Ovary (tissue), 3 donors: ENCODE measurements around the gene POLA1.

Source experiments
- CTCF ChIP-seq, 3 donors: fragments of 450-650 bp in 2 of 3; fragments of 200-600 bp in 1 of 3; IDR thresholded peaks; one replicate each; pipeline versions ENCODE4 v1.5.1 to v1.8.0; 2016 to 2022; ENCODE audit warnings: antibody characterized with exemption in 3 of 3, mild to moderate bottlenecking in 1 of 3
- POLR2A ChIP-seq: fragments of 450-650 bp; IDR thresholded peaks from one replicate; pipeline ENCODE4 v1.6.1; 2017; ENCODE audit warnings: antibody characterized with exemption, mild to moderate bottlenecking, moderate library complexity
- donor health status: DM: no; HTN: no; CAD: no.

GRCh38 chrX:24890677-24891076, 197.0 kb downstream of the POLA1 start:
- no peak for TF ChIP-seq CTCF (IDR thresholded peaks at IDR 0.05)
- TF ChIP-seq POLR2A: no peak
